NCI-H1930 (cell line): ENCODE results near the gene IZUMO1.
A peak's percentile ranks its signal among the peaks of the same experiment; 100 is the strongest.
"Not testable (repeated sequence)": the region's sequence is repeated elsewhere in the genome, so short reads cannot be mapped to it uniquely, and the experiment has no call there.

Experiments
- DNase-seq, 2 experiments: peaks; one replicate each; lab custom pipeline; 2025; lab: John Stamatoyannopoulos, UW

IZUMO1 gene

DNA sequence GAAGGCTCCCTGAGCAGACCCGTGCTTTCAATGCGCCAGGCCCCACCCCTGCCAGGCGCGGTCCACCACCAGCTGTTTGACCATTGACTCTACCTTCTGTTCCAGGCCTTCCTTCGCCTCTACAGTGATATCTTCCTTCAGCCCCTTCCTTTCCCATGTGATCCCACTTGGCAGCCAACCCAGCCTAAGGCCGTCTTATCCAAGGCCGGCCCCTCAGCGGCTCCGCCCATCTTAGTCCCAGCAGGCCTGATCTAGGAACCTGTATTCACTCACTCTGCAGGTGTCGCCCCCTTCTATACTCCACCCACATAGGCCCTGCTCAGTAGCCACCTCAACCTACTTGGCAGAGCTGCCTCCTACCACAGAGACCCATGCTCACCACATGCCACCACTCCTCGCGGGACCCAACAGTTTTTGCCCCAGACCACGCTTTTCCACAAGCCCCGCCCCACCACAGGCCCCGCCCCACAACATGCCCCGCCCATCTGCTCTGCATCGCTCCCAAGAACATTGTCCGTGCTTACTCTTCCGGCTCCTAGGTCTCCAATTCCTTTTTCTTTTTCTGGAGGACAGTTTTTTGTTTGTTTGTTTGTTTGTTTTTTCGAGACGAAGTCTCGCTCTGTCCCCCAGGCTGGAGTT lies 9.2 kb downstream of the IZUMO1 start:
- peak in 1 of 2 experiments; percentile 18 for DNase-seq

DNA sequence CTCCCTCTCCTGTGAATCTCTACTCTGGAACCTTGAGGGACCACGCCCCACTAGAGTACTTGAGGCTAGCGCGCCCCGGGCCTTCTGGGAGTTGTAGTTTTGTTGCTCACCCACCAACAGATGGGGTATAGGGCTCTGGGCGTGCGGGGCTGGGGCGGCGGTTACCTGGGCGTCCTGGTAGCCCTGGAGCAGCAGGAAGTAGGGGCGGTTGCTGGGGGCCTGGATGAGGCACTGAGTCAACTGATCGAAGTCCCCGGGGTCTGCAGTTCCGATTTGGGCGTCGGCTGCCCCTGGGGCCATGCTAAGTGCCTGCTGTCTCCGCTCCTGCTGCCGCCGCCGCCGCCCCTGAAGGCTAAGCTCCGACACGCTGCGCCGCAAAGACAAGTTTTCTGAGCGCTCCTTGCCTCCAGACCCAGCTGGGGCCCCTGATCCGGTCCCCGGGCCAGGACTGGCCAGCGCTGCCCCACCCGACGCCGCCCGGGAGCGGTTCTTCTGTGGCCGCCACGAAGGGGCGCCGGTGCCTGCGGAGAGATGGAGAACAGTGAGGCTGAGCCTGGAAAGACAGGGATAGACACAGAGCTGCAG lies 11.6 kb downstream of the IZUMO1 start:
- DNase-seq, result peak; percentile 67 to 84

- DNase-seq, result no peak
These were observed 12.1 kb downstream of the IZUMO1 start for GRCh38 chr19:48734625-48735024.

GRCh38 chr19:48731452-48731851 lies 15.3 kb downstream of the IZUMO1 start:
- no peak for DNase-seq

- no peak for DNase-seq
These were observed 17.6 kb downstream of the IZUMO1 start for GRCh38 chr19:48728911-48729664.

GRCh38 chr19:48726556-48726955 lies 20.2 kb downstream of the IZUMO1 start:
- DNase-seq, result no peak

DNA sequence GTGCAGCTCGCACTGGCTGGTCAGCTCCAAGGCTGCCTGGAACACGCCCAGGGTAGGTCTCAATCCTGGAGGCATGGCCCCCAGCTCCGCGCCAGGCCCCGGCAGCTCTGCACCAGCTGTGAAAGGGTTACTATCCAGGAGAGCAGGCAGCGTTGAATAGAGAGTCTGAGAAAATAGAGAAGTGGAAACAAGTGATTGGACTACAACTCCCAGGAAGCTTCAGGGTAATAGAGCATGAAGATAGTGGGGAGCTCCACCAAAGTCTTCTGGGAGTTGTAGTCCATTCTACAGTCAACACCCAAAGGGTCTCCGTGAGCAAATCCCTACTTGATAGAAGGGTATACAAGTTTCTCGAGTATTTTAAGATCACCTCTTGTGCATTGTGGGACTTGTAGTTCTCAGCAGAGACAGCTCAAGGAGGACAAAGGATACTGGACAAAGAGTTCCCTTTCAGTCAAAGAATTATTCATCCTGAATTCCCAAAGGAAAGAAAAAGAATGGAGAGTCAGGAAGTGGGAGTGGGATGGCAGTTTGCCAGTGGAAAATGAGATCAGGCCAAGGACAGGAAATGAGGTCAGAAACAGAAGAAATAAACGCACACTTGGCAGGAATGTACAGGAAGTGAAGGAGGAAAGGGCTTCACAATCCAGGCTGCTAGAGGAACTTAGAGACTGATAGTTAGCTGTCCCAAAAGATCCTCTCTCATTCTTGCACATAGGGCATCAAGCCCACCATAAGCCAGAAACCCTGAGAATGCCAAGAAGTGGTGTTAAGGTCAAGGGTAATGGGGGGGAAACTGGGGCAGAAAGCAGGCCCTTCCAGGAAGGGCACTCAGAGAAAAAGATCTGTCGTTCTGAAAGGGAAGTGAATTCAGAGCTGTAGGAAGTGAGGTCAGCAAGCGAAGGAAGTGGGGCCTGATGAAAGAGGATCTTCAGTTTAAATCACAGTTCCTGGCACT lies 21.6 kb downstream of the IZUMO1 start:
- DNase-seq, result peak; percentile 37 to 43

GRCh38 chr19:48722196-48722708 lies 24.5 kb downstream of the IZUMO1 start:
- no peak for DNase-seq

- DNase-seq, result peak; percentile 99
These were observed 26.0 kb downstream of the IZUMO1 start for GRCh38 chr19:48720613-48721296.

- no peak for DNase-seq
These were observed 26.5 kb downstream of the IZUMO1 start for GRCh38 chr19:48720251-48720612.

DNA sequence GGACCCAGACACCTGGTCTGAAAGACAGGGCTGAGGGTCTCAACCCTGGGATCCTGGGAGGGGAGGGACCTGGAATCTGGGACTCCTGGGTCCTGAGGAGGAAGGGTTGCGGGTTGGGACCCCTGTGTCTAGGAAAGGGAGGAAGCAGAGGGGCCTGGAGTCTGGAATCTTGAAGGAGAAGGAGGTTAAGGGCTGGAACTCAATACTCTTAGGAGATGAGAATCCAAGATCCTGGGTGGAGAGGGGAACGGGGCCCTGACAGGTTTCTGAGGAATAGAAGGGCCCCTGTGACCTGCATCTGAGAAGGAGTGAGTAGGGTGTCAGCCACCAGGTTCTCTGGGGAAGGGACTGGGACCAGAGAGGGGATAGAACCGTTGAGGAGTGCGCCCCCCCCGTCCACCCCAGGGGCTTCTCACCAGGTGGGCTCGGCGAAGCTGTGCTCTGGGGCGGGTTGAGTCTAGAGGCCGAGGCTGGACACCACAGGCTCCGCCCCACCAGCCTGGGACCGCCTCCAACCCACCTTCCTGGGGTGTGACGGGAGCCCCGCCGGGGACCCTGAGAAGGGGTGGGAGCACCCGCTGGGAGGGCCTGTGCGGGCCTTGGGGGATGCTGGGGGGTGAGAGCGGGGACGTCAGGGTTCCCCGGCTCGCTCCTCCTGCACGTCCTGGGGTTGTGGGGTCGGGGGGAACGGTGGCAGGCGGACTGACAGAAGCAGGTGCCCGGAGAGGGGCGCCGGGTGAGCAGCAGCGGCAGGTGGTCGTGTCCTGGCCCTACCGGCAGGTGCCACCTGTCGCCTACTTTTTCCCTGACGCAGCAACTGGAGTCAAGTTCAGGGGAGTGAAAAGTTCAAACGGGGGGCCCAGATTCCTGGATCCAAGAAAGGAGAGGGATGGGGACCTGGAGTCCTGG lies 27.2 kb downstream of the IZUMO1 start, which contains the start of gene MAMSTR:
MAMSTR (minus strand) TSS at position 463 of the 909 bp plus-strand sequence. CDS start 694 bp downstream, outside the sequence.
- no peak for DNase-seq

- no peak for DNase-seq
These were observed 27.9 kb downstream of the IZUMO1 start for GRCh38 chr19:48718711-48719231.

DNA sequence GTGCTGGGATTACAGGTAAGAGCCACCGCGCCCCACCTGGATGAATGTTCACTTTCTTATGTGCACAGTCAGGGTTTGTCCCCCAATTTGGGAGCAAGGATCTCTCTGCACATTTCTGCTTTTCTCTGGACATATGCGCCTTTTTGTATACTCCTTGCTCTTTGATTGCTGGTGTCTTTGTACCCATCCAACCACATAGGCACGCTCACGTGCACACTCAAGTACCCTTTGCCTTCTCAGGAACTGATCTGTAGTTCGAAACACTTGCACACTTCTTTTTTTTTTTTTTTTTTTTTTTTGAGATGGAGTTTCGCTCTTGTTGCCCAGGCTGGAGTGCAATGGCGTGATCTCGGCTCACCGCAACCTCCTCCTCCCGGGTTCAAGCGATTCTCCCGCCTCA lies 28.6 kb downstream of the IZUMO1 start:
- DNase-seq, result not testable (repeated sequence)

DNA sequence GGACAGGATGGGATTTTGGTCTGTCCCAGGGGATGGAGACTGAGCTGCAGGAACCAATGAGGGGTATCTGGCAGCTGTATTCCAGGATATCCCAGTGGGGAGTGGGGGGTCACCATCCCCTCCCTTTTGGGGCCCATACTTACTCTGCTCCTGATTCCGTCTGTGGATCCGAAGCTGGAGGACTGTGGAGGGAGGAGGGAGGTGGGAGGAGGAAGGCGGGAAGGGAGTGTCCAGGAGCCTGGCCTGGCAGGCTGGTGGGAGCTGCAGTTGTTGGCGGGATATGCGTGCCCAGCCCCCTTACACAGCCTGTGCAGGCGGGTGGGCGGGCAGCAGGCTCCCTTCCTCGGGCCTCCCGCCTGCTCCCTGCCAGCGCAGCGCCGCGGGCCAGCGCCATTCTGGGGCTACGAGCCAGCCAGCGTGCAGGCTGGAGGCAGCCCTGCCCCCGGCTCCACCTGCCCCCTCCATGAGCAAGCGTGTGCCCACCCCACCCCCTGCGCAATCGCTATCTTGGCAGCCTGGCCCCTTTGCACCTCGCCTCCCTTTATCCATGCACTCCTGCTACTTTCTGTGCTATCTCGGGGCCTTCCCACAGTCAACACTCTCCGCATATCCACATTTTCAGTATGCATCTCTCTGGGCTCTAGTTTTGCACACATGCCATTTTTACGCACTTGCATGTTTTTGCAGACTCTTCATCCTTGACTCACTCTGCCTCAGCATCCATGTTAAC lies 30.0 kb downstream of the IZUMO1 start:
- DNase-seq, result no peak

- DNase-seq, result no peak
These were observed 31.0 kb downstream of the IZUMO1 start for GRCh38 chr19:48715681-48716171.

- DNase-seq, result no peak
These were observed 31.7 kb downstream of the IZUMO1 start for GRCh38 chr19:48714759-48715675.

- DNase-seq, result peak; percentile 100
These were observed 32.6 kb downstream of the IZUMO1 start for GRCh38 chr19:48713864-48714755.
